ENCODE data around the gene OR2T11. TPM values are rescaled to one million over a fixed set of nuclear protein-coding genes. Genes with fewer than 3 reads are reported as not detected.
A peak's percentile ranks its signal among the peaks of the same experiment; 100 is the strongest.
"Not testable (repeated sequence)": the region's sequence is repeated elsewhere in the genome, so short reads cannot be mapped to it uniquely, and the experiment has no call there.

OR2T11 gene
- total RNA-seq (2022) (not detected in 2 replicates), Bru-seq, nascent RNA (percentile 12 among the genes with signal in this experiment), BruChase-seq, experiment 1, labeled RNA remaining after a 6-hour chase (percentile 16 among the genes with signal in this experiment), BruChase-seq, experiment 2, labeled RNA remaining after a 2-hour chase (percentile 15 among the genes with signal in this experiment)
- long read RNA-seq: 0 reads

GRCh38 chr1:248634991-248635390, at the start of gene OR2T11:
Gene OR2T11 (minus strand): TSS chr1:248635091. CDS start chr1:248627128, 7,963 bp downstream.
- H3K4me3 Mint-ChIP-seq (ENCODE audit: unreplicated experiment); H3K36me3 Mint-ChIP-seq (ENCODE audit: insufficient read depth, unreplicated experiment); CTCF ChIA-PET; H3K27me3 Mint-ChIP-seq (ENCODE audit: insufficient read depth, unreplicated experiment); BruUV-seq (replicated peaks); H3K9me3 Mint-ChIP-seq (ENCODE audit: unreplicated experiment); H3K27ac Mint-ChIP-seq (ENCODE audit: low read depth, unreplicated experiment); POLR2A ChIA-PET; DNase-seq (ENCODE audit: unreplicated experiment); H3K4me1 Mint-ChIP-seq (ENCODE audit: insufficient read depth, unreplicated experiment); intact Hi-C loops (cut with micrococcal nuclease): not testable (repeated sequence)

GRCh38 chr1:248681651-248682050, 46.8 kb upstream of the OR2T11 start:
- BruUV-seq (replicated peaks): no TSS peak
- Mint-ChIP-seq H3K36me3 (ENCODE audit: insufficient read depth, unreplicated experiment) (no peaks in the 10 kb centered on the region), H3K27ac (ENCODE audit: low read depth, unreplicated experiment) (no peak overlapping the region), H3K4me1 (ENCODE audit: insufficient read depth, unreplicated experiment) (peaks cover under 1% of the 10 kb centered on the region), H3K27me3 (ENCODE audit: insufficient read depth, unreplicated experiment) (no peaks in the 10 kb centered on the region), H3K9me3 (ENCODE audit: unreplicated experiment) (no peaks in the 10 kb centered on the region), H3K4me3 (ENCODE audit: unreplicated experiment) (no peak overlapping the region)
- ChIA-PET POLR2A (interaction anchor here (1.1 kb wide), 1 partner anchor 282 kb away, joined by 3 read pairs; no protein-coding TSS in a partner anchor), CTCF (interaction anchor here (0.5 to 1.4 kb wide), 5 partner anchors 12 to 1630 kb away, joined by 3 to 5 read pairs (median 3); no protein-coding TSS in a partner anchor)
- TF ChIP-seq, protein P1, sequence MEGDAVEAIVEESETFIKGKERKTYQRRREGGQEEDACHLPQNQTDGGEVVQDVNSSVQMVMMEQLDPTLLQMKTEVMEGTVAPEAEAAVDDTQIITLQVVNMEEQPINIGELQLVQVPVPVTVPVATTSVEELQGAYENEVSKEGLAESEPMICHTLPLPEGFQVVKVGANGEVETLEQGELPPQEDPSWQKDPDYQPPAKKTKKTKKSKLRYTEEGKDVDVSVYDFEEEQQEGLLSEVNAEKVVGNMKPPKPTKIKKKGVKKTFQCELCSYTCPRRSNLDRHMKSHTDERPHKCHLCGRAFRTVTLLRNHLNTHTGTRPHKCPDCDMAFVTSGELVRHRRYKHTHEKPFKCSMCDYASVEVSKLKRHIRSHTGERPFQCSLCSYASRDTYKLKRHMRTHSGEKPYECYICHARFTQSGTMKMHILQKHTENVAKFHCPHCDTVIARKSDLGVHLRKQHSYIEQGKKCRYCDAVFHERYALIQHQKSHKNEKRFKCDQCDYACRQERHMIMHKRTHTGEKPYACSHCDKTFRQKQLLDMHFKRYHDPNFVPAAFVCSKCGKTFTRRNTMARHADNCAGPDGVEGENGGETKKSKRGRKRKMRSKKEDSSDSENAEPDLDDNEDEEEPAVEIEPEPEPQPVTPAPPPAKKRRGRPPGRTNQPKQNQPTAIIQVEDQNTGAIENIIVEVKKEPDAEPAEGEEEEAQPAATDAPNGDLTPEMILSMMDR (IDR thresholded peaks at IDR 0.05; ENCODE audit: unreplicated experiment): no peak
- DNase-seq (ENCODE audit: unreplicated experiment): no peak
- intact Hi-C loops (cut with micrococcal nuclease): no loop called here

GRCh38 chr1:248670003-248670402, 35.1 kb upstream of the OR2T11 start:
- H3K36me3 Mint-ChIP-seq (ENCODE audit: insufficient read depth, unreplicated experiment): no peaks in the 10 kb centered on the region
- H3K27me3 Mint-ChIP-seq (ENCODE audit: insufficient read depth, unreplicated experiment): no peaks in the 10 kb centered on the region
- H3K4me3 Mint-ChIP-seq (ENCODE audit: unreplicated experiment): no peak overlapping the region
- intact Hi-C loops (cut with micrococcal nuclease): no loop called here
- ChIA-PET CTCF (interaction anchor here (0.6 kb wide), 1 partner anchor 236 kb away, joined by 3 read pairs; no protein-coding TSS in a partner anchor), POLR2A (no interaction called here)
- peaks cover 23% of the 10 kb centered on the region for H3K9me3 Mint-ChIP-seq (ENCODE audit: unreplicated experiment)
- peak; percentile 27 for DNase-seq (ENCODE audit: unreplicated experiment)
- H3K4me1 Mint-ChIP-seq (ENCODE audit: insufficient read depth, unreplicated experiment): no peaks in the 10 kb centered on the region
- TF ChIP-seq, protein P1 (IDR thresholded peaks at IDR 0.05; ENCODE audit: unreplicated experiment): no peak
- BruUV-seq (replicated peaks): no TSS peak
- no peak overlapping the region for H3K27ac Mint-ChIP-seq (ENCODE audit: low read depth, unreplicated experiment)

GRCh38 chr1:248663453-248664328, 28.8 kb upstream of the OR2T11 start:
- H3K9me3 Mint-ChIP-seq (ENCODE audit: unreplicated experiment): peaks cover 23% of the 10 kb centered on the region
- intact Hi-C loops (cut with micrococcal nuclease); H3K4me3 Mint-ChIP-seq (ENCODE audit: unreplicated experiment); H3K27ac Mint-ChIP-seq (ENCODE audit: low read depth, unreplicated experiment); DNase-seq (ENCODE audit: unreplicated experiment); H3K27me3 Mint-ChIP-seq (ENCODE audit: insufficient read depth, unreplicated experiment); H3K36me3 Mint-ChIP-seq (ENCODE audit: insufficient read depth, unreplicated experiment); BruUV-seq (replicated peaks); H3K4me1 Mint-ChIP-seq (ENCODE audit: insufficient read depth, unreplicated experiment): not testable (repeated sequence)
- POLR2A ChIA-PET: interaction anchor here (0.6 kb wide), 2 partner anchors 37 to 41 kb away, joined by 3 to 4 read pairs; no protein-coding TSS in a partner anchor
- CTCF ChIA-PET: interaction anchor here (0.6 kb wide), 1 partner anchor 142 kb away, joined by 3 read pairs; no protein-coding TSS in a partner anchor

DNA sequence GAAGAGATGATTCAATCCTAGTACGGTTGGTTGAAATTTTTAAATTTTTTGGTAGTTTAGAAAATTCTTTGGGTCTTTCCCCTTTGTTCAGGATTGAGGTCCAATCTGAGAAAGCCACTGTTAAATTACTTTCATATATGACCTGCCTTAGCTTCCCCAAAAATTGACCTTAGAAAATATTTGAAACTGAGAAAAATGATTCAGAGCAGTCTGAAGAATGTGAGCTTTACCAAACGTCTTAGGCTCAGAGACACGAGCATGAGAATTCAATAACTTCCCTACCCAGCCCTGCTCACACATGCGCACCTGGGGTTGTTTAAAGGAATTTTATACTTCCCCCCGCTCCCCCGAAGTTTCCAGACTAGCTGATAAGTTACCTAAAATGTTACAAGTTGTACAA, 21.9 kb upstream of the OR2T11 start:
- H3K27me3 Mint-ChIP-seq (ENCODE audit: insufficient read depth, unreplicated experiment); POLR2A ChIA-PET; intact Hi-C loops (cut with micrococcal nuclease); BruUV-seq (replicated peaks); H3K36me3 Mint-ChIP-seq (ENCODE audit: insufficient read depth, unreplicated experiment); H3K4me1 Mint-ChIP-seq (ENCODE audit: insufficient read depth, unreplicated experiment); DNase-seq (ENCODE audit: unreplicated experiment); H3K27ac Mint-ChIP-seq (ENCODE audit: low read depth, unreplicated experiment); CTCF ChIA-PET; H3K4me3 Mint-ChIP-seq (ENCODE audit: unreplicated experiment): not testable (repeated sequence)
- peaks cover 11% of the 10 kb centered on the region for H3K9me3 Mint-ChIP-seq (ENCODE audit: unreplicated experiment)

DNA sequence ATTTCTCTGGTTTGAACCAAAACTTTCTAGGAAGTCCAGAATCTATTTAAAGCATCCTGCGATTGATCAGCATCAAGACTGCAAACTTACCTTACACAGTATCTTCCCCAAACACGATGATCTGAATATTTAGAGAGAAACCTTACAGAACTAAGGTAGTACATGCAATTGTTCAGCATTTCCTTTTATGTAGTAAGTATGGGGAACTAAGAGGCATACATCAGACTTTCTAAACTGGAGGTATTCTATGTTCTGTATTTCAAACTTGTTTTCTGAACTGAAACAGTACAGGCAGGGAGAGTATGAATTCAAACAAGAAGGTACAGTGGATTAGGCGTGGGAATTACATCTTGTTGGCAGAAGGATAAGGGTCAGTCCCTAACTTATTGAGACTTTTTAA, 20.5 kb upstream of the OR2T11 start, which contains the start of gene OR2T27:
TSS of gene OR2T27 (minus strand) at position 175 of the 400 bp plus-strand sequence. CDS start 4,644 bp downstream, outside the sequence.
- H3K9me3 Mint-ChIP-seq (ENCODE audit: unreplicated experiment); intact Hi-C loops (cut with micrococcal nuclease); H3K4me3 Mint-ChIP-seq (ENCODE audit: unreplicated experiment); DNase-seq (ENCODE audit: unreplicated experiment); CTCF ChIA-PET; H3K4me1 Mint-ChIP-seq (ENCODE audit: insufficient read depth, unreplicated experiment); H3K36me3 Mint-ChIP-seq (ENCODE audit: insufficient read depth, unreplicated experiment); H3K27me3 Mint-ChIP-seq (ENCODE audit: insufficient read depth, unreplicated experiment); H3K27ac Mint-ChIP-seq (ENCODE audit: low read depth, unreplicated experiment); POLR2A ChIA-PET; BruUV-seq (replicated peaks): not testable (repeated sequence)

DNA sequence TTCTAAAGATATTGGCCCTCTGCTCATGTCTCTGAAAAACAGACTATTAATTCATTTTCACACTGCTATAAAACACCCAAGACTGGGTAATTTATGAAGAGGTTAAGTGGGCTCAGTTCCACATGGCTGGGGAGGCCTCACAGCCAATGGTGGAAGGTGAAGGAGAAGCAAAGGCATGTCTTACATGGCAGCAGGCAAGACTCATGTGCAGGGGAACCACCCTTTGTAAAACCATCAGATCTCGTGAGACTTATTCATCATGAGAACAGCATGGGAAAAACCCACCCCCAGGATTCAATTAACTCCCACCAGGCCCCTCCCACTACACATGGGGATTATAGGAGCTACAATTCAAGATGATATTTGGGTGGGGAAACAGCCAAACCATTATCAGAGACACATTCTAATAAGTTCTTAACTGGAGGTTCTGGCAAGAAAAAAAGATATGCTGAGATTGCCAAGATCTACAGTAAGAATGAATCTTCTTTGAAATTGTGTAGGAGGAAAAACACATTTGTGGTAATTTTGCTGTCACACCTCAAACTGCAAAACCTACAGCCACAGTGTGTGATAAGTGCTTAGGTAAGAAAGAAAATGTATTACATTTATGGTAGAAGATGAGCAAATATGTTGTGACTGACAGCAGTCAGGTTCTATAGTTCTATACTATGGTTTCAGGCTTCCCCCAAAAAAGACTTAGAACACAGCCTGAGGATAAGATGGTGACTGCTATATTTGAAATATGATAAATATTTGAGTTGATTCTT, 14.1 kb upstream of the OR2T11 start:
- H3K27me3 Mint-ChIP-seq (ENCODE audit: insufficient read depth, unreplicated experiment); BruUV-seq (replicated peaks); H3K36me3 Mint-ChIP-seq (ENCODE audit: insufficient read depth, unreplicated experiment); H3K9me3 Mint-ChIP-seq (ENCODE audit: unreplicated experiment); DNase-seq (ENCODE audit: unreplicated experiment); H3K27ac Mint-ChIP-seq (ENCODE audit: low read depth, unreplicated experiment); H3K4me1 Mint-ChIP-seq (ENCODE audit: insufficient read depth, unreplicated experiment); CTCF ChIA-PET; H3K4me3 Mint-ChIP-seq (ENCODE audit: unreplicated experiment); intact Hi-C loops (cut with micrococcal nuclease); POLR2A ChIA-PET: not testable (repeated sequence)

Measured in MCF 10A (cell line).